Thyroid gland (tissue), 4 donors: ENCODE results near the gene ARHGAP28.

Source experiments
- CTCF ChIP-seq, 6 experiments: fragments of 200-600 bp in 3 of 6; fragments of 450-650 bp in 3 of 6; sonication (generic) in 3 of 6; IDR thresholded peaks; one replicate each; pipeline ENCODE4 v1.5.1; 2016 to 2019; ENCODE audit warnings: antibody characterized with exemption in 6 of 6, mild to moderate bottlenecking in 2 of 6, inconsistent platforms in 1 of 6, moderate library complexity in 1 of 6
- POLR2A ChIP-seq, 2 donors: fragments of 450-650 bp; IDR thresholded peaks; one replicate each; pipeline ENCODE4 v1.6.1; 2017; ENCODE audit warnings: antibody characterized with exemption in 2 of 2, mild to moderate bottlenecking in 2 of 2, moderate library complexity in 1 of 2

GRCh38 chr18:6724331-6724730 lies 5.2 kb upstream of the ARHGAP28 start:
- no peak for TF ChIP-seq POLR2A (IDR thresholded peaks at IDR 0.05)
- TF ChIP-seq CTCF (IDR thresholded peaks at IDR 0.05) = no peak
